HG03139 (cell line): Measurements from ENCODE around the gene TSPOAP1.

Source experiments
- ATAC-seq: cut with Tn5 transposase; IDR thresholded peaks from one replicate; pipeline ENCODE4 v1.9.1; 2021; ENCODE audit not compliant: unreplicated experiment

The TSPOAP1 gene

GRCh38 chr17:58329810-58330537 is 1.4 kb upstream of the TSPOAP1 start:
- no peak for ATAC-seq

- peak; percentile 33 for ATAC-seq
Observed at GRCh38 chr17:58329035-58329809, 627 bp upstream of the TSPOAP1 start.

DNA sequence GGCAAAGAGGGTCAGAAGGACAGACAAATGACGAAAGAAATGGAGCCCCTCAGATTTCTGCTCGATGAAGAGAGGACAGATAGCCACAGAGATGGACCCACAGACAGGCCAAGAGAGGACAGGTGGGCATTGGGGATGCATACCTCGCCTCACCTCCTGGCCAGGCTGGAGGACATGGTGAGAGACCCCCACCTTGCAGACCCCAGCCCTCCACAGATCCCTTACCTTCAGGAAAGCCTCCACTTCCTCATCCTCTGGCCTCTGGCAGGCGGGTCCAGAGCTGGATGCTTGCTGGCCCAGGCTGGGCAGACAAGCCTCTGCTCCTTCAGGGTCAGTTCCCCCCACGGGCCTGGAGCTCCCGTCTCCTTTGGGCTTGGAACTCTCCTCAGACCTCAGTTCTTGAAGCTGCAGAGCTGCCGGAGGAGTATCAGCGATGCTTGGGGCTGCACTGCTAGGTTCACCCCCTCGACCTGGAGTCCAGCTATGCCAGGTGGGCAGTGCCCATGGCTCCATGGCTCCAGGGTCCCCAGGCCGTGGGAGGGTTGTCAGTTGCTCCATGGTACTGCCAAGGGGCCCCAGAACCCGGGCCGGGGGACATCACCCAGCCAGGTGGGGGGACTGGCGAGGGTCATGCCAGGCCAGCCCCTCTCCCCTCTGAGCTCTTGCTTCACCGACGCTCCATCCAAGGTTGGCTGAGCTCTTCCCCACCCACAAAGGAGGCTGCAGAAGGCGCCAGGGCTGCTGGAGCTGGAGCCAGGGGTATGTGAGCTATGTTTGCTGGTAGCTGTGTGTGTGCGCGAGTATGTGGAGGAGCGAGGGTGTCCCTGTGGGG is 1.0 kb downstream of the TSPOAP1 start:
- no peak for ATAC-seq

DNA sequence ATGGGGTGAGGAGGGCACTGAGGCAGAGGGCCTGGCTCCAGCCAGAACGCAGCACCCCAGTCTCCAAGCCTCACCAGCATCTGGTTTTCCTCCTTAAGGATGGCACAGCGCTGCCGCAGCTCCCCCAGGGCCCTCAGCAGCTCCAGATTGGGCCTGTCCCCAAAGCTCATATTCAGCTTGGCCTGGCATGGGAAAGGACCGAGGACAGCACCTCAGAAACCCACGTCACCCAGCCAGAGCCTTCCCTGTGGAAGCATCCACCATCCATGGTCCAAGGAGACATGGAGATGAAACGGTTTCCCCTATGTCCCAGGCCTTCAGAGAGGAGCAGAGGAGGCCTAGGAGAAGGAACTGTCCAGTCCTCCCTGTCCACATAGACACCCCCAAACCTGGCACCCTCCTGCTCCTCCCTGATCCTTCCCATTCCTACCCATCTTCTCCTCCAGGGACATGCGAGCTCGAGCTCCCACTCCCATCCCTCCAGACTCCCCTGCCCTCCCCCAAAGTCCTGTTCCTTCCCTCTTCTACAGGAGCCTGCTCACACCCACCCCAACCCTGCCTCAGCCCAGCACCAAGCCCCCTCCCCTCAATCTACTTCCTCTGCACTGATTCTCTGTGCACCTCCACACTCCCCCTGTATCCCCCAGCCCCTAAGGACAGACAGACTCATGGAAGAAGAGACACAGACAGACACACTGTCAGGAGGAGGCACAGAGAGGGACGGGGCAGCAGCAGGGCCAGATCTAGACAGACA is 1.8 kb downstream of the TSPOAP1 start:
- ATAC-seq, result no peak

DNA sequence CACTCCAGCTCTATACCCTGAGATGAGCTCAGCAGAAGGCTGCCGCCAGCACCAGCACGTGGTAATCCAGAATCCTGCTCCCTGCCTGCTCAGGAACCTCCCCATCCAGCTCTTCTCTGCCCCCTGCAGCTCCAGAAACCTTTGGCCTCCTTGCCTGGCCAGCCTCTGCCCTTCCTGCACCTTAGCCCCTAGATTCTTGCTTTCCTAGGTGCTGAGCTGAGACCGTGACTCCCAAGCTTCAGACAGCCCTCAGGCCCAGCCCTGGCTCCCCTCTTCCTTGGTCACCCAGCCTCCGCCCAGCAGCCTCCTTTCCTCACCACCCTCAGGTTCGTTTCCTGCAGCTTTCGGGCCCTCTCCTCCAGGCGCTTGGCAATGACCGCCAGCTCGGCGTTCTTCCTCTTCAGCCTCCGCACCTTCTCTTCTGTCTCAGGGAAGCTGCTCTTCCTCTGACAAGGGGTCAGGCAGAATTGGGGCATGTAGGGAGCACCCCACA is 2.6 kb downstream of the TSPOAP1 start:
- no peak for ATAC-seq

DNA sequence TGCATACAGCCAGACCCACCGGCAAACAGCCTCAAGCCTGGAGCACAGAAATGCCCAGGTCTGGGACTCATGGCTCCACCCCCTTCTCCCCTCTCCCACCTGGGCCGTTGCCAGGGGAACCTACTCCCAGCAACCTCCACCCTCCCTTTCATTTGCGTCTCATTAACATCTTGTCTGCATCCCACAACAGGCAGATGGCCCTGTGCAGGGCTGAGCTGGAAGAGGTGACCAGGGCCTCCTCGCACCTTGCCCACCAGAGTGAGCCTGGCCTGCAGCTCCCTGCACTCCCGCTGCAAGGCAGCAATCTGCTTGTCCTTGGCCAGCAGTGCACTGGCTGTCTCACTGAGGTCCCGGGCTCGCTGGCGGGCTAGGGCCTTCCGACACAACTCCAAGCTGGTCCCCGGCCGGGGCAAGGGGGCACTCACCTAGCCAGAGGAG is 3.3 kb downstream of the TSPOAP1 start:
- ATAC-seq, result no peak

GRCh38 chr17:58324409-58325288 is 3.9 kb downstream of the TSPOAP1 start:
- ATAC-seq, result no peak

- ATAC-seq, result no peak
Observed at GRCh38 chr17:58324056-58324408, 4.6 kb downstream of the TSPOAP1 start.

DNA sequence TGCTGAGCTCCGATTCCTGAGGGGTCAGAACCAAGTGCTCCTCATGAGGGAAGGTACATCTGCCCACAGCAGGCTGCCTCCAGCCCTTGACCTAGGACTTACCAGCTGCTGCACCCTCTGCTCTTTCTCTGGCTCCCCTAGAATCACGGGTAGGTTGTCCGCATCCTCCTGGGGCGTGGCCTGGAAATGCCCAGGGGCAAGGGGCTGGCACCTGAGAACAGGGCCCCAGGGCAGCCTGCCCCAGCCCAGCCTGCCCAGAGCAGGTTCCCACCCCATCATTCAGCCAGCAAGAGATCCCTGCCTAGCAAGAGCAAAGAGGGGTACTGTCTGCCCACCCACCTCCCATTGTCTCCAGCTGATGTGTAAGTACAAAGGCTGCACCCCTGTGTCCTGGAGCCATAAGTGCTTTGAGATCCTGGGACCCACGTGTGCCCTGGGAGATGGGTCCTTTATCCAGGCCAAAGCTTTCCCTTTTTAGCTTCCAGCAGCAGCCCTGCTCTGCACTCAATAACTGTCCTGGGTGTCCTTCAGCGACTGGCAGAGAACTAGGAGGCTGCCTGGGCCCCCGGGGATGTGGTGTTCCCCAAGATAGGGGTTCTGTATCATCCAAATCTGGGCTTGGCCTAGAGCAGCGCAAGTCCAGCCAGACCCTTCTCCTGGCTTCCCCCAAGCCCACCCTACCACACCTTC is 5.1 kb downstream of the TSPOAP1 start:
- no peak for ATAC-seq

DNA sequence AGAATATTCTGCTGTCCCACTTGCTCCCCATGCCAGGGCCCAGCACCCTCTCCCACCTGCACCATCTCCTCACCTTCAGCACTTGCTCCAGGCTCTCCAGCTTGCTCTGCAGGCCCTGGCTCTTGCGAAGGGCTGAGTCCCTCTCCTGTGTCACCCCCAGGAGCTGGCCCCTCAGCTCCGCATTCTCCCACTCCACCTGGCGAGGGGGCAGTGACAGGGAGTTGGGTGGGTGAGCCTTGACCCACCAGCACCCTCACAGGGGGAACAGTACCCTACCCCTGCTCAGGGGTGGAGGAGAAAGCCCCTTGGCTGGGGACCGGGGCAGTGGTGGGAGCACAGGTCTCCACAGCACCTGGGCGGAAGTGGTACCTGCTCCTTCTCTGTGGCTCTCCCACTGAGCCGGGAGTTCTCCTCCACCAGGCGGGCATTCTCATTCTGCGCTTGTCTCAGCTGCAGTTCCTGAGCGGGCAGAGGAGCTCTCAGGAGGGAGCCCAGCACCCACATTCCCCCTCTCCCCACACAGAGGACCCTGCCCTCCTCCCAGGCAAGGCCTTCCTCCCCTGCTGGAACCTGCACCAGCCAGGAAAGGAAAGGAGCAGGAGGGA is 5.9 kb downstream of the TSPOAP1 start:
- no peak for ATAC-seq

DNA sequence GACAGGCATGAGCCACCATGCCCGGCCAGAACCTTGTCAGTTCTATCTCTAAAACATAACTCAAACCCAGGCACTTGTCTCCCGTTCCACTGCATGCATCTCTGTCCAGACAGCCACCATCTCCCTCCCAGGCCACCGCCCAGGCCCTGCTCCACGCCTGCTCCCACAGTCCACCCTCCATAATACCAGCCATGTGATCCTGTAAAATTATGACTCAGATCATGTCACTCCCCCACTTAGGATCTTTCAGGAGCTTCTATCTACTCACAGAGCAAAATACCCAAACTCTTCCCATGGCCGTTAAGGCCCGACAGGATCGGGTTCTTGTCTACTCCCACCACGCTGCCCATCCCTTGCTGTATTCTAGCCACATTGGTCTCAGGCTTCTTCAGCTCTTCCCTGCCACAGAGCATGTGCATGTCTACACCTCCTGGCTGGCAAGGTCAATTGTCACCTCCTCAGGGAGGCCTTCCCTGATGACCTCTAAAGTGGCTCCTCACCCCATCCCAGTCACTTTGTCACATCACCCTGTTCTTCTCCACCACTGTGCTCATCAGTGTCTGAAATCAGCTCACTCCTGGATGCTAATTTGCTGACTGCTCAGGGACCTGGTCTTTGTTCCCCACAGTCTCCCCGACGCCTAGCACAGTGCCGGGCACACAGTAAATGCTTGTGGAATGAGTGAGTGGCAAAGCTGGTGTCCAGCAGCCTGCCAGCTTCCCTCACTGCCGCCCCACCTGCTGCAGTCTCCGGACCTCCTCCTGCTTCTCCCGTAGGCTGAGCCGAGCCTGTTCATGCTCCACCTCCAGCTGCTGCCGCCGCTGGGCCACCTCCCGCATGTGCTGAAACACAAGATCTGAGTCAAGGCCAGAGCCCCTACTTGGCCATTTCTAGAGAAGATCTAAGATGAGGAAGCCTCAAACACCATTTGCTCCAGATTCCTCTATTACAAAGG is 6.7 kb downstream of the TSPOAP1 start:
- no peak for ATAC-seq

DNA sequence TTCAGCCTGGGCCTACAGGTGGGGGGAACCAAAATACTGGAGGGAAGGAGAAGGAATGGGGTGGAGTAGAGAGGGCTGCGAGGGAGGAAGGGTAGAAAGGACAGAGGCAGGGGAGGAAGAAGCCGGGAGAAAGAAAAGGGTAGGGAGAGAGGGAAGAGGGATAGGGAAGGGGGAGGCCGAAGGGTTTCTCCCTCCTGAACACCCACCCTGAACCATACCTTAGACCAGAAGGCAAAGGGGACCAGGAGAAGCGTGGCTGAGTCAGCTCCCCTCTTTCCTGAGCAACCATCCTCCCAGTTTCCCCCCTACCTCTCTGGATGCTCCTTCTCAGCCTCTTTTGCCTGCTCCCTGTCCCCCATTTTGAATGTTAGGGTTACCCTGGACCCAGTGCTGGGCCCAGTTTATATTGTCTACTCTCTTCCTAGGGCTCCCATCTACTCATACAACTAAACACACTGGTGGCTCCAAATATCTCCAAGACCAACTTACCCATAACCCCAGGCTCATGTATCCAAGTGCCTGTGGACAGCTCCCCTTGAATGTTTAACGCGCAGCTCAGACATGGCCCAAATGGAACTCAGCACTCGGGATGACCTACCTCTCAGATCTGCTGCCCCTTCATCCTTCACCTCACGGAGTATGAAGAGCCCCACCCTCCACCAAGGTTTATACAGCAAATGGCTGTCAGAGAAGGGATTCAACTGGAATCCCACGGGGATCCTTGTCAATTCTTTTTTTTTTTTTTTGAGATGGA is 7.8 kb downstream of the TSPOAP1 start:
- no peak for ATAC-seq

DNA sequence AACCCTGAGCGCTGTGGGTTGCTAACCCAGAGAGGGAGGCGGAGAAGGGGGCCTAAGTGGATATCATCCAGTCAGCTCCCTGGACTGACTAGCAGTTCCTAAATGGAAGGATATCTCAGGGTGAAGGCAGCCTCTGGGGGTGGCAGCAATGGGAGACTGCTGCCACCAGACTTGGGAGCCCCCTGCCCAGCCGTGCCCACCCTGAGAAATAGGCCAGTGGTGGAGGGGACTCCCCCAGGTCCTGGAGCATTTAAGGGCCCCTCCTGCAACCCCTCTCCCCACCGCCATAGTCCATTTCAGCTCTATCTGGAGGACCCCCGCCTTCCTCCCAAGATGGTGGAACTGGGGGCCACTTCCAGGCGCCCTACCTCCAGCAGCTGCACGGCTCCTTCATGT is 8.4 kb downstream of the TSPOAP1 start:
- ATAC-seq, result no peak

DNA sequence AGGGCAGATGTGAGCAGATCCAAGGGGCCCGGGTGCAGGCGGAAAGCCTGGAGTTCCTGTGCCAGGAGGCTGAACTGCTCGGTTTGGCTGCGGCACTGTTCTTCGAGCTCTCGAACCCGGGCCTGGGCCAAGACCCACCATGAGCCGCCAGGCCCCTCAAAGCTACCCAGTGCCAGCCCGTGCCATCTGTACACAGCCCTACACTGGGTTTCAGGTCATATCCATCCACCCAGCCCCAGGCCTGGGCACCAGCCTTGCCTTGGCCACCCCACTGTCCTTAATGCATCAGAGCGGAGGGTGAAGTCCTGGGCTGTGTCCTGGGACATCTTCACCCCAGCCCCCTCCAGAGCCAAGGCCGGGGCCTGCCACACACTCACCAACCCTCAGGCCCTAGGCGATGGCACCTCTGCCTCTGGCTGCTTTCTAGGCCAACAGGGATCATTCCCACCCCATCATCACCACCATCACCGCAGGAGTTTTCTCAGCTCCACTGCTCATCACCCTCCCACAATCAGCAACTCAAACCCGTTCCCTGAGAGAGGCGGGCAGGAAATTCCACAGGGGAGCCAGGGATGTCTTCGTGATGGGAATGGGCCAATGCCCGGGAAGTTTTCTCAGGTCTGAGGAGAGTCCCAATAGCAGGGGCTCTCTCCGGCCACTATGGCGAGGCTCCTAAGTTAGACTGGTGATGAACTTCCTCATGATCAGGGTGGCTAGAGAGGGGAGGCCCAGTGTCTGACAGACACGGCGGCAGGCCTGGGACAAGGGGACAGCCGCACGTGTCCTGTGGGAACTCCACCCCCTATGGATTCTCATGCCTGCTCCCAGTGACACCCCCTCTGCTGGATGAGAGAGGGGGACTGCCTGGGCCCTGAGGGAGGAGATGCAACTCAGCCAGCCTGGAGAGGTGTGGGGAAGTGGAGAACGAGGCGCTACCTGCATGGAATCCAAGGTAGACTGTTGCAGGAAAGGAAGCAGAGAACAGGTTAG is 9.1 kb downstream of the TSPOAP1 start:
- ATAC-seq, result no peak

DNA sequence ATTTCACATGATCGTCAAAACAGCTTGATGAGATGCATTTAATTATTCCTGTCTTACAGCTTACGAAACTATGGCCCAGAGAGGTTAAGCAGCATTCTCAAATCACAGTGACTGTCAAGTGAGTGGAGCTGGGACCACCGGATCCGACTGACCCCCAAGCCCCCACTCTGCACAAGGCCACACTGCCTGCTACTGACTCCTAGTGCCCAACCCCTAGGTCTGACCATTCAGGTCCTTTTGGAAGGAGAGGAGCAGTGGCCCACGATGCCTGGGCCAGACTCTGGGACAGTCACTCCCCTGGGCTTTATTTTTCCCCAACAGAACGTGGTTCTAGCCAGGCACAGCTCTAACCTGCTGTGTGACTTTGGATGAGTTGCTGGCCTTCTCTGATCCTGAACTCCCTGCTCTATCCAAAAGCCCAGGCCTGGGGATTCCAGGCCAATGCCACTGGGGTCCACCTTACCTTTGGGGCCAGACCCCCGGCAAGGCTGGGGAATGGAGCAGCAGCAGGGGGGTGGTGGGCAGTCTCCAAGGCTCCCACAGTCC is 9.9 kb downstream of the TSPOAP1 start:
- ATAC-seq, result no peak
